A549 (cell line): ENCODE measurements around the gene PLA2G4F.

Experiments used
- NFE2L2 ChIP-seq: fragments of 150-350 bp; conservative IDR thresholded peaks from 2 replicates; pipeline ENCODE4 v1.6.1; 2014; ENCODE audit warnings: low read length
- RAD21 ChIP-seq, 2 experiments: fragments of >200 bp in 1 of 2; sonication (Bioruptor Twin) in 1 of 2; formaldehyde crosslinking in 1 of 2; IDR thresholded peaks in 1 of 2; conservative IDR thresholded peaks in 1 of 2; 2 replicates in 1 of 2; 3 replicates in 1 of 2; pipeline ENCODE4 v1.6.1; 2012 to 2018; ENCODE audit warnings: inconsistent platforms in 1 of 2
- RFX5 ChIP-seq: fragments of 450-650 bp; IDR thresholded peaks from 2 replicates; pipeline ENCODE4 v1.7.1; 2014; ENCODE audit warnings: antibody characterized with exemption, mild to moderate bottlenecking, moderate library complexity
- TF ChIP-seq, protein P1 (sequence below): fragments of >200 bp; sonication (Bioruptor Twin); formaldehyde crosslinking; IDR thresholded peaks from 3 replicates; pipeline ENCODE4 v1.5.1; 2016
- TF ChIP-seq, protein P2 (sequence below): fragments of 200-600 bp; sonication (generic); IDR thresholded peaks from 2 replicates; pipeline ENCODE4 v1.6.1; 2016; ENCODE audit warnings: antibody characterized with exemption, mild to moderate bottlenecking, moderate library complexity

DNA sequence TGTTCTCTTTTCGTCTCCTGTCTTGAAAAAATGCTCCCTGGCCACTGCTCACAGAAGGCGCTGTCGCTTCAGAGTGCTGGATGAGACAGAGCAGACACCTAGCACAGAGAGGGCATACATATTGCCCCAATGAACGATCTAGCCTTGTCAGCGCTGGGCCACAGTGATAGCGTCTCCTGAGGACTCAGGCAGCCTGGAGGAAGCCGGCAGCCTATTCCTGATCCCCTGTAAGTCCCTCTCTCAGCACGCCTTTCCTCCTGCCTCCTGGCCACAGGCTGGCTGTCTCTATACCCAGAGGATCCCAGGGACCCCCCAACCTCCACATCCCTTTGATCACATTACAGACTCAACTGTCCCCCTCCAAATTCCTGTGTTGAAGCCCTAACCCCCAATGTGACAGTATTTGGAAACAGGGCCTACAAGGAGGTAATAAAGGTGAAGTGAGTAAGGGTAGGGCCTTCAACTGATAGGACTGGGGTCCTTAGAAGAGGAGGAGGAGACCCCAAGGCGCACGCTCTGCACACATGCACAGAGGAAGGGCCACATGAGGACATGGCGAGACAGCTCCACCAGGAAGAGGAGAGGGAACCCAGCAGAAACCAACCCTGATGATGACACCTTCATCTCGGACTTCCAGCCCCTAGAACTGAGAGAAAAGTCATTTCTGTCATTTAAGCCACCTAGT lies 7.5 kb downstream of the PLA2G4F start:
- TF ChIP-seq NFE2L2, result no peak
- no peak for TF ChIP-seq RFX5
- TF ChIP-seq, protein P1, sequence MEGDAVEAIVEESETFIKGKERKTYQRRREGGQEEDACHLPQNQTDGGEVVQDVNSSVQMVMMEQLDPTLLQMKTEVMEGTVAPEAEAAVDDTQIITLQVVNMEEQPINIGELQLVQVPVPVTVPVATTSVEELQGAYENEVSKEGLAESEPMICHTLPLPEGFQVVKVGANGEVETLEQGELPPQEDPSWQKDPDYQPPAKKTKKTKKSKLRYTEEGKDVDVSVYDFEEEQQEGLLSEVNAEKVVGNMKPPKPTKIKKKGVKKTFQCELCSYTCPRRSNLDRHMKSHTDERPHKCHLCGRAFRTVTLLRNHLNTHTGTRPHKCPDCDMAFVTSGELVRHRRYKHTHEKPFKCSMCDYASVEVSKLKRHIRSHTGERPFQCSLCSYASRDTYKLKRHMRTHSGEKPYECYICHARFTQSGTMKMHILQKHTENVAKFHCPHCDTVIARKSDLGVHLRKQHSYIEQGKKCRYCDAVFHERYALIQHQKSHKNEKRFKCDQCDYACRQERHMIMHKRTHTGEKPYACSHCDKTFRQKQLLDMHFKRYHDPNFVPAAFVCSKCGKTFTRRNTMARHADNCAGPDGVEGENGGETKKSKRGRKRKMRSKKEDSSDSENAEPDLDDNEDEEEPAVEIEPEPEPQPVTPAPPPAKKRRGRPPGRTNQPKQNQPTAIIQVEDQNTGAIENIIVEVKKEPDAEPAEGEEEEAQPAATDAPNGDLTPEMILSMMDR, result no peak
- no peak for TF ChIP-seq RAD21 (conservative IDR thresholded peaks at IDR 0.05 in 1 of 2, IDR thresholded peaks at IDR 0.05 in 1 of 2)
- TF ChIP-seq, protein P2, sequence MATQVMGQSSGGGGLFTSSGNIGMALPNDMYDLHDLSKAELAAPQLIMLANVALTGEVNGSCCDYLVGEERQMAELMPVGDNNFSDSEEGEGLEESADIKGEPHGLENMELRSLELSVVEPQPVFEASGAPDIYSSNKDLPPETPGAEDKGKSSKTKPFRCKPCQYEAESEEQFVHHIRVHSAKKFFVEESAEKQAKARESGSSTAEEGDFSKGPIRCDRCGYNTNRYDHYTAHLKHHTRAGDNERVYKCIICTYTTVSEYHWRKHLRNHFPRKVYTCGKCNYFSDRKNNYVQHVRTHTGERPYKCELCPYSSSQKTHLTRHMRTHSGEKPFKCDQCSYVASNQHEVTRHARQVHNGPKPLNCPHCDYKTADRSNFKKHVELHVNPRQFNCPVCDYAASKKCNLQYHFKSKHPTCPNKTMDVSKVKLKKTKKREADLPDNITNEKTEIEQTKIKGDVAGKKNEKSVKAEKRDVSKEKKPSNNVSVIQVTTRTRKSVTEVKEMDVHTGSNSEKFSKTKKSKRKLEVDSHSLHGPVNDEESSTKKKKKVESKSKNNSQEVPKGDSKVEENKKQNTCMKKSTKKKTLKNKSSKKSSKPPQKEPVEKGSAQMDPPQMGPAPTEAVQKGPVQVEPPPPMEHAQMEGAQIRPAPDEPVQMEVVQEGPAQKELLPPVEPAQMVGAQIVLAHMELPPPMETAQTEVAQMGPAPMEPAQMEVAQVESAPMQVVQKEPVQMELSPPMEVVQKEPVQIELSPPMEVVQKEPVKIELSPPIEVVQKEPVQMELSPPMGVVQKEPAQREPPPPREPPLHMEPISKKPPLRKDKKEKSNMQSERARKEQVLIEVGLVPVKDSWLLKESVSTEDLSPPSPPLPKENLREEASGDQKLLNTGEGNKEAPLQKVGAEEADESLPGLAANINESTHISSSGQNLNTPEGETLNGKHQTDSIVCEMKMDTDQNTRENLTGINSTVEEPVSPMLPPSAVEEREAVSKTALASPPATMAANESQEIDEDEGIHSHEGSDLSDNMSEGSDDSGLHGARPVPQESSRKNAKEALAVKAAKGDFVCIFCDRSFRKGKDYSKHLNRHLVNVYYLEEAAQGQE, result no peak
